Keratinocyte (primary cell): ENCODE measurements around the gene DDR2. TPM values are rescaled to one million over a fixed set of nuclear protein-coding genes. Genes with fewer than 3 reads are reported as not detected.

ENCODE experiments used
- DNase-seq: peaks from one replicate; pipeline ENCODE4 v3.0.0-alpha.2; 2011; ENCODE audit warnings: low read depth, missing footprints, low spot score
- FAIRE-seq: peaks from 2 replicates; lab custom pipeline; 2011; peaks lifted over from hg19 to GRCh38; lab: Jason Lieb, UNC
- H2AFZ ChIP-seq: 2 replicates; pipeline ENCODE4 v1.6.0; 2012; ENCODE audit warnings: low read length, control low read depth, inconsistent platforms; ENCODE audit not compliant: control insufficient read depth
- H3K27ac ChIP-seq: 2 replicates; pipeline ENCODE4 v1.5.1; 2011; ENCODE audit warnings: low read length; ENCODE audit not compliant: control insufficient read depth, insufficient read depth
- H3K27me3 ChIP-seq: 3 replicates; pipeline ENCODE4 v1.6.0; 2011; ENCODE audit warnings: low read length; ENCODE audit not compliant: control insufficient read depth, insufficient read depth; ENCODE audit errors: extremely low read depth
- H3K36me3 ChIP-seq, 2 experiments: 2 replicates in 1 of 2; 3 replicates in 1 of 2; pipeline ENCODE4 v1.5.1; 2011; ENCODE audit warnings: low read length in 2 of 2, mild to moderate bottlenecking in 1 of 2; ENCODE audit not compliant: control insufficient read depth in 2 of 2, insufficient read depth in 2 of 2; ENCODE audit errors: extremely low read depth in 1 of 2
- H3K4me1 ChIP-seq: 3 replicates; pipeline ENCODE4 v1.5.1; 2011; ENCODE audit warnings: low read length; ENCODE audit not compliant: control insufficient read depth, insufficient read depth; ENCODE audit errors: extremely low read depth
- H3K4me2 ChIP-seq: 3 replicates; pipeline ENCODE4 v1.6.0; 2011; ENCODE audit warnings: low read depth, low read length; ENCODE audit not compliant: control insufficient read depth, insufficient read depth; ENCODE audit errors: extremely low read depth
- H3K4me3 ChIP-seq, 3 experiments: fragments of 200-600 bp in 1 of 3; sonication (generic) in 1 of 3; 2 replicates in 2 of 3; 3 replicates in 1 of 3; pipeline ENCODE4 v1.5.1; 2011 to 2016; ENCODE audit warnings: low read length in 3 of 3, mild to moderate bottlenecking in 3 of 3, control low read depth in 2 of 3, inconsistent platforms in 1 of 3, low read depth in 1 of 3, mixed read lengths in 1 of 3, mixed run types in 1 of 3, moderate library complexity in 1 of 3; ENCODE audit not compliant: control insufficient read depth in 2 of 3, insufficient read depth in 2 of 3; ENCODE audit errors: extremely low read depth in 1 of 3
- H3K79me2 ChIP-seq: 2 replicates; pipeline ENCODE4 v1.6.0; 2012; ENCODE audit warnings: low read length; ENCODE audit not compliant: control insufficient read depth, insufficient read depth
- H3K9ac ChIP-seq: 3 replicates; pipeline ENCODE4 v1.6.0; 2011; ENCODE audit warnings: low read length; ENCODE audit not compliant: control insufficient read depth, insufficient read depth; ENCODE audit errors: extremely low read depth
- H3K9me1 ChIP-seq: 3 replicates; pipeline ENCODE4 v1.6.0; 2011; ENCODE audit warnings: low read length; ENCODE audit not compliant: control insufficient read depth, insufficient read depth; ENCODE audit errors: extremely low read depth
- H3K9me3 ChIP-seq: 2 replicates; pipeline ENCODE4 v1.5.1; 2012; ENCODE audit warnings: low read depth, low read length; ENCODE audit not compliant: control insufficient read depth
- H4K20me1 ChIP-seq: 3 replicates; pipeline ENCODE4 v1.6.0; 2011; ENCODE audit warnings: low read length; ENCODE audit not compliant: control insufficient read depth, insufficient read depth; ENCODE audit errors: extremely low read depth
- EZH2 ChIP-seq: IDR thresholded peaks from one replicate; pipeline ENCODE4 v1.6.1; 2012; ENCODE audit warnings: inconsistent platforms, mild to moderate bottlenecking, low read length, moderate library complexity
- dilution Hi-C: fragments of 300-500 bp; cut with MboI; formaldehyde crosslinking; loops from one replicate; pipeline ENCODE4 v1.7.0; 2020; ENCODE audit warnings: low sequenced_read_pairs; ENCODE audit not compliant: extremely low pct_ligation_motif_present
- polyA plus RNA-seq, 5 experiments: library from polyadenylated mRNA; depleted of rRNA in 3 of 5; stranded (reverse) in 3 of 5; stranded (forward) in 1 of 5; unstranded in 1 of 5; fragments of >200 nt; gene quantifications; 1 replicate in 1 of 5; 2 replicates in 3 of 5; 3 replicates in 1 of 5; pipeline versions ENCODE4 v1.2.1 to v1.2.3, GENCODE V29; 2011 to 2012; ENCODE audit warnings: missing spikeins in 2 of 5, low read depth in 1 of 5, low replicate concordance in 1 of 5
- TF ChIP-seq, protein P1 (sequence below), 3 experiments: IDR thresholded peaks in 1 of 3; conservative IDR thresholded peaks in 1 of 3; optimal IDR thresholded peaks in 1 of 3; 2 replicates in 2 of 3; 3 replicates in 1 of 3; pipeline versions ENCODE3 to v1.5.1; 2011; ENCODE audit warnings: low read length in 3 of 3, mild to moderate bottlenecking in 3 of 3, moderate library complexity in 2 of 3, control low read depth in 1 of 3, inconsistent platforms in 1 of 3; ENCODE audit not compliant: insufficient read depth in 2 of 3; ENCODE audit errors: extremely low read depth in 1 of 3

Gene DDR2
- polyA plus RNA-seq, 1 donor (not counting 4 experiments of a cell fraction or from before 2014, with no cell fraction given) = 0.39 TPM

GRCh38 chr1:162733336-162733590, 101.0 kb downstream of the DDR2 start:
- H3K27ac ChIP-seq = no peak overlapping the region
- H3K9me3 ChIP-seq = no peaks in the 10 kb centered on the region
- H3K9ac ChIP-seq = no peak overlapping the region
- dilution Hi-C loops = no loop called here
- no peak for DNase-seq
- no peaks in the 10 kb centered on the region for H3K79me2 ChIP-seq
- no peaks in the 10 kb centered on the region for H3K27me3 ChIP-seq
- no peaks in the 10 kb centered on the region for H3K36me3 ChIP-seq
- TF ChIP-seq, protein P1, sequence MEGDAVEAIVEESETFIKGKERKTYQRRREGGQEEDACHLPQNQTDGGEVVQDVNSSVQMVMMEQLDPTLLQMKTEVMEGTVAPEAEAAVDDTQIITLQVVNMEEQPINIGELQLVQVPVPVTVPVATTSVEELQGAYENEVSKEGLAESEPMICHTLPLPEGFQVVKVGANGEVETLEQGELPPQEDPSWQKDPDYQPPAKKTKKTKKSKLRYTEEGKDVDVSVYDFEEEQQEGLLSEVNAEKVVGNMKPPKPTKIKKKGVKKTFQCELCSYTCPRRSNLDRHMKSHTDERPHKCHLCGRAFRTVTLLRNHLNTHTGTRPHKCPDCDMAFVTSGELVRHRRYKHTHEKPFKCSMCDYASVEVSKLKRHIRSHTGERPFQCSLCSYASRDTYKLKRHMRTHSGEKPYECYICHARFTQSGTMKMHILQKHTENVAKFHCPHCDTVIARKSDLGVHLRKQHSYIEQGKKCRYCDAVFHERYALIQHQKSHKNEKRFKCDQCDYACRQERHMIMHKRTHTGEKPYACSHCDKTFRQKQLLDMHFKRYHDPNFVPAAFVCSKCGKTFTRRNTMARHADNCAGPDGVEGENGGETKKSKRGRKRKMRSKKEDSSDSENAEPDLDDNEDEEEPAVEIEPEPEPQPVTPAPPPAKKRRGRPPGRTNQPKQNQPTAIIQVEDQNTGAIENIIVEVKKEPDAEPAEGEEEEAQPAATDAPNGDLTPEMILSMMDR (optimal IDR thresholded peaks at IDR 0.05 in 1 of 3, IDR thresholded peaks at IDR 0.05 in 1 of 3, conservative IDR thresholded peaks at IDR 0.05 in 1 of 3; ENCODE audit: extremely low read depth in 1 of 3, insufficient read depth in 2 of 3, low read length in 3 of 3) = no peak
- no peak for TF ChIP-seq EZH2
- H4K20me1 ChIP-seq = no peaks in the 10 kb centered on the region
- no peak overlapping the region for H3K4me3 ChIP-seq
- peak overlapping the region; percentile 39 for H2AFZ ChIP-seq
- H3K9me1 ChIP-seq = no peaks in the 10 kb centered on the region
- peak; percentile 17 for FAIRE-seq
- peaks cover 10% of the 10 kb centered on the region for H3K4me1 ChIP-seq
- no peak overlapping the region for H3K4me2 ChIP-seq

DNA sequence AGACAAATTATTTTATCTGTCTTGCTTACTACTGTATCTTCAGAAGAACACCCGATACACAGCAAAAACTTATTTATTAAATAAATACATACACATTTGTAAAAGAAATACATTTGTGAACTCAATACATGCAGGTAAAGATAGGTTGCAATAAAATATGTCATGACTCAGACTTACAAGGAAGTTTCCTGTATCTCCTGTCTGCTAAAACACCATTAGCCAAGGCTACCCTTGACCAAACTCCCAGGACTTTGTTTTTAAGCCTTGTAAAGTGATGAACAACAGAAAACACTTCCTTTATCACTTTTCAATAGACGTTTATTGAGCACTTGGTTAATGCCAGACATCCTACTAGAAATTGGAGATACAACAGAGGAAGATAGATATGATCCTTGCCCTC, 101.8 kb downstream of the DDR2 start:
- Histone ChIP-seq H3K9me3 (no peaks in the 10 kb centered on the region), H3K9me1 (no peaks in the 10 kb centered on the region), H3K27ac (no peak overlapping the region), H3K79me2 (no peaks in the 10 kb centered on the region), H3K9ac (no peak overlapping the region), H3K36me3 (no peaks in the 10 kb centered on the region), H3K27me3 (no peaks in the 10 kb centered on the region), H2AFZ (no peak overlapping the region), H3K4me1 (peaks cover 10% of the 10 kb centered on the region), H3K4me2 (no peak overlapping the region), H3K4me3 (no peak overlapping the region), H4K20me1 (no peaks in the 10 kb centered on the region)
- DNase-seq = no peak
- no peak for FAIRE-seq
- dilution Hi-C loops = no loop called here
- TF ChIP-seq, protein P1 (optimal IDR thresholded peaks at IDR 0.05 in 1 of 3, IDR thresholded peaks at IDR 0.05 in 1 of 3, conservative IDR thresholded peaks at IDR 0.05 in 1 of 3; ENCODE audit: extremely low read depth in 1 of 3, insufficient read depth in 2 of 3, low read length in 3 of 3) = no peak
- no peak for TF ChIP-seq EZH2
